H1 (cell line): ENCODE measurements around the gene RAD51B. TPM values are rescaled to one million over a fixed set of nuclear protein-coding genes. Genes with fewer than 3 reads are reported as not detected.

Experiments
- CTCF ChIA-PET: fragments of 300-600 bp; sonication (Branson Sonifier 250); formaldehyde crosslinking; loops from one replicate; lab custom pipeline; 2021; ENCODE audit not compliant: partially characterized antibody; lab: Charles Lee
- POLR2A ChIA-PET: fragments of 300-600 bp; sonication (Branson Sonifier 250); formaldehyde crosslinking; loops from one replicate; lab custom pipeline; 2021; ENCODE audit warnings: inconsistent platforms; ENCODE audit not compliant: partially characterized antibody; lab: Charles Lee
- DNase-seq, 2 experiments: peaks; one replicate each; pipeline versions ENCODE4 v3.0.0 to v3.0.0-alpha.2; 2010 to 2022; ENCODE audit warnings: low spot score in 2 of 2, low read depth in 1 of 2, mixed read lengths in 1 of 2
- FAIRE-seq: peaks from 2 replicates; lab custom pipeline; 2011; peaks lifted over from hg19 to GRCh38; lab: Jason Lieb, UNC
- H2AFZ ChIP-seq: 2 replicates; pipeline ENCODE4 v1.8.1; 2012; ENCODE audit warnings: low read length, inconsistent platforms
- H2AK5ac ChIP-seq: 2 replicates; pipeline ENCODE4 v1.6.1; 2013; ENCODE audit warnings: low read depth, low read length
- H2BK120ac ChIP-seq: replicated peaks from 2 replicates; pipeline ENCODE3; 2013; ENCODE audit warnings: low read depth, low read length, inconsistent platforms
- H2BK12ac ChIP-seq: 2 replicates; pipeline ENCODE4 v1.6.1; 2013; ENCODE audit warnings: low read depth, low read length
- H2BK15ac ChIP-seq: 2 replicates; pipeline ENCODE4 v1.6.1; 2013; ENCODE audit warnings: low read length
- H2BK20ac ChIP-seq: 2 replicates; pipeline ENCODE4 v1.6.1; 2013; ENCODE audit warnings: low read length
- H2BK5ac ChIP-seq: 2 replicates; pipeline ENCODE4 v1.6.1; 2013; ENCODE audit warnings: low read depth, low read length
- H3K14ac ChIP-seq: 2 replicates; pipeline ENCODE4 v1.6.1; 2013; ENCODE audit warnings: inconsistent platforms; ENCODE audit not compliant: insufficient read length
- H3K18ac ChIP-seq: 2 replicates; pipeline ENCODE4 v1.6.1; 2013; ENCODE audit warnings: low read length; ENCODE audit errors: extremely low read depth
- H3K23ac ChIP-seq: 2 replicates; pipeline ENCODE4 v1.6.1; 2013; ENCODE audit warnings: inconsistent platforms; ENCODE audit not compliant: insufficient read length
- H3K23me2 ChIP-seq: 2 replicates; pipeline ENCODE4 v1.6.1; 2013; ENCODE audit warnings: low read depth, low read length
- H3K27ac ChIP-seq: 2 replicates; pipeline ENCODE4 v1.6.1; 2011; ENCODE audit warnings: low read depth, low read length, inconsistent platforms
- H3K27me3 ChIP-seq, 4 experiments: replicated peaks in 1 of 4; 1 replicate in 1 of 4; 2 replicates in 3 of 4; pipeline versions ENCODE4 v1.6.1 to v1.8.1; 2011 to 2013; ENCODE audit warnings: low read length in 3 of 4, mild to moderate bottlenecking in 3 of 4, inconsistent platforms in 2 of 4, mixed read lengths in 2 of 4, moderate library complexity in 1 of 4; ENCODE audit not compliant: control insufficient read depth in 3 of 4, insufficient read depth in 3 of 4; ENCODE audit errors: extremely low read depth in 1 of 4
- H3K36me3 ChIP-seq, 4 experiments: 2 replicates each; pipeline versions ENCODE4 v1.6.1 to v1.8.1; 2011 to 2013; ENCODE audit warnings: mild to moderate bottlenecking in 4 of 4, low read length in 3 of 4, moderate library complexity in 2 of 4, control low read depth in 1 of 4, inconsistent platforms in 1 of 4; ENCODE audit not compliant: insufficient read depth in 4 of 4, control insufficient read depth in 2 of 4
- H3K4ac ChIP-seq: replicated peaks from 2 replicates; pipeline ENCODE3; 2013; ENCODE audit warnings: low read length, low read depth, mixed read lengths, inconsistent platforms; ENCODE audit not compliant: insufficient read length
- H3K4me1 ChIP-seq, 4 experiments: replicated peaks in 1 of 4; 1 replicate in 1 of 4; 2 replicates in 3 of 4; pipeline versions ENCODE4 v1.6.1 to v1.8.1; 2011 to 2013; ENCODE audit warnings: low read length in 3 of 4, inconsistent platforms in 2 of 4, mixed read lengths in 1 of 4; ENCODE audit not compliant: insufficient read depth in 4 of 4, control insufficient read depth in 3 of 4
- H3K4me2 ChIP-seq, 2 experiments: 2 replicates each; pipeline versions ENCODE4 v1.6.1 to v1.8.1; 2011 to 2013; ENCODE audit warnings: low read depth in 2 of 2, low read length in 2 of 2, control low read depth in 1 of 2, inconsistent platforms in 1 of 2, mild to moderate bottlenecking in 1 of 2; ENCODE audit not compliant: insufficient read depth in 1 of 2
- H3K4me3 ChIP-seq, 4 experiments: fragments of 200-600, 300-600 bp in 1 of 4; sonication (generic), shearing (Covaris generic), sonication (Bioruptor Twin) in 1 of 4; 2 replicates each; pipeline versions ENCODE4 v1.5.1 to v1.8.1; 2011 to 2016; ENCODE audit warnings: low read length in 4 of 4, low read depth in 3 of 4, control low read depth in 2 of 4, inconsistent platforms in 2 of 4, mild to moderate bottlenecking in 2 of 4, mixed read lengths in 1 of 4, moderate library complexity in 1 of 4; ENCODE audit not compliant: insufficient read depth in 2 of 4; ENCODE audit errors: extremely low read depth in 1 of 4
- H3K56ac ChIP-seq: replicated peaks from 2 replicates; pipeline ENCODE3; 2013; ENCODE audit warnings: low read depth, mild to moderate bottlenecking, mixed read lengths, low read length, inconsistent platforms; ENCODE audit not compliant: insufficient read length
- H3K79me1 ChIP-seq: 2 replicates; pipeline ENCODE4 v1.6.1; 2013; ENCODE audit warnings: low read depth, low read length, control low read depth
- H3K79me2 ChIP-seq, 2 experiments: 2 replicates each; pipeline versions ENCODE4 v1.6.1 to v1.8.1; 2012 to 2013; ENCODE audit warnings: low read length in 2 of 2, mild to moderate bottlenecking in 2 of 2, inconsistent platforms in 1 of 2; ENCODE audit not compliant: insufficient read depth in 2 of 2, control insufficient read depth in 1 of 2
- H3K9ac ChIP-seq, 4 experiments: replicated peaks in 1 of 4; 1 replicate in 1 of 4; 2 replicates in 3 of 4; pipeline versions ENCODE4 v1.6.1 to v1.8.1; 2011 to 2013; ENCODE audit warnings: low read depth in 3 of 4, low read length in 3 of 4, control low read depth in 2 of 4, mild to moderate bottlenecking in 2 of 4, moderate library complexity in 2 of 4, inconsistent platforms in 1 of 4; ENCODE audit errors: extremely low read depth in 1 of 4
- H3K9me3 ChIP-seq, 2 experiments: 2 replicates each; pipeline versions ENCODE4 v1.6.1 to v1.8.1; 2012 to 2013; ENCODE audit warnings: mild to moderate bottlenecking in 2 of 2, moderate library complexity in 2 of 2, control low read depth in 1 of 2, inconsistent platforms in 1 of 2, low read depth in 1 of 2, low read length in 1 of 2, mixed read lengths in 1 of 2; ENCODE audit not compliant: insufficient read depth in 2 of 2
- H4K20me1 ChIP-seq, 2 experiments: replicated peaks in 1 of 2; 2 replicates each; pipeline versions ENCODE3 to v1.8.1; 2011 to 2013; ENCODE audit warnings: inconsistent platforms in 2 of 2, low read length in 2 of 2, mild to moderate bottlenecking in 1 of 2; ENCODE audit not compliant: insufficient read depth in 2 of 2, control insufficient read depth in 1 of 2
- H4K5ac ChIP-seq: 2 replicates; pipeline ENCODE4 v1.6.1; 2013; ENCODE audit warnings: low read length, low read depth, mixed read lengths, inconsistent platforms; ENCODE audit not compliant: insufficient read length
- H4K8ac ChIP-seq: 2 replicates; pipeline ENCODE4 v1.8.0; 2013; ENCODE audit warnings: mild to moderate bottlenecking, moderate library complexity, low read length, inconsistent platforms; ENCODE audit not compliant: insufficient read depth; ENCODE audit errors: extremely low read depth
- H4K91ac ChIP-seq: replicated peaks from 2 replicates; pipeline ENCODE3; 2013; ENCODE audit warnings: low read length, mixed read lengths, inconsistent platforms; ENCODE audit not compliant: insufficient read length
- CHD1 ChIP-seq: IDR thresholded peaks from 2 replicates; pipeline ENCODE4 v1.6.1; 2012; ENCODE audit warnings: low read depth, low read length, improper control_type of control experiment
- CTBP2 ChIP-seq: IDR thresholded peaks from 2 replicates; pipeline ENCODE4 v1.7.0; 2011; ENCODE audit warnings: borderline replicate concordance, mild to moderate bottlenecking, moderate library complexity, mixed read lengths, low read length; ENCODE audit not compliant: insufficient read depth, insufficient read length
- GABPA ChIP-seq: IDR thresholded peaks from 2 replicates; pipeline ENCODE4 v1.6.1; 2011; ENCODE audit warnings: mild to moderate bottlenecking, low read length, moderate library complexity, borderline replicate concordance; ENCODE audit not compliant: insufficient read depth
- JUN ChIP-seq: IDR thresholded peaks from 2 replicates; pipeline ENCODE4 v1.6.1; 2011; ENCODE audit warnings: low read depth, mild to moderate bottlenecking, improper control_type of control experiment, low read length
- KDM4A ChIP-seq: IDR thresholded peaks from one replicate; pipeline ENCODE4 v1.7.1; 2012; ENCODE audit warnings: low read depth, mild to moderate bottlenecking, moderate library complexity, low read length, inconsistent platforms; ENCODE audit not compliant: severe bottlenecking
- POLR2AphosphoS5 ChIP-seq: IDR thresholded peaks from 2 replicates; pipeline ENCODE4 v1.6.1; 2011; ENCODE audit warnings: low read depth, low read length
- RBBP5 ChIP-seq: IDR thresholded peaks from 2 replicates; pipeline ENCODE4 v1.7.1; 2012; ENCODE audit warnings: low read depth, mild to moderate bottlenecking, inconsistent platforms, low read length, moderate library complexity, borderline replicate concordance
- RFX5 ChIP-seq: IDR thresholded peaks from 2 replicates; pipeline ENCODE4 v1.6.1; 2011; ENCODE audit warnings: low read depth, low read length, improper control_type of control experiment, borderline replicate concordance
- SIX5 ChIP-seq: IDR thresholded peaks from 2 replicates; pipeline ENCODE4 v1.6.1; 2011; ENCODE audit warnings: mild to moderate bottlenecking, low read depth, low read length
- SRF ChIP-seq: IDR thresholded peaks from 2 replicates; pipeline ENCODE4 v1.6.1; 2011; ENCODE audit warnings: mild to moderate bottlenecking, low read depth, low read length, moderate library complexity
- TAF1 ChIP-seq: IDR thresholded peaks from 2 replicates; pipeline ENCODE4 v1.6.1; 2011; ENCODE audit warnings: mild to moderate bottlenecking, low read depth, low read length
- TAF7 ChIP-seq: optimal IDR thresholded peaks from 2 replicates; pipeline ENCODE3; 2011; ENCODE audit warnings: low read depth, mild to moderate bottlenecking, inconsistent platforms, low read length, moderate library complexity, borderline replicate concordance
- TCF12 ChIP-seq: IDR thresholded peaks from 2 replicates; pipeline ENCODE4 v1.6.1; 2011; ENCODE audit warnings: low read depth, mild to moderate bottlenecking, low read length
- WGBS, 2 experiments: shearing (Covaris generic) in 1 of 2; methylation state at CpG; one replicate each; pipeline versions ENCODE4 v1.1.6 to v1.1.7; 2013 to 2015; ENCODE audit warnings: low lambda C conversion rate in 2 of 2, mixed read lengths in 2 of 2, inconsistent platforms in 1 of 2, low coverage in 1 of 2, missing lambda C conversion rate in 1 of 2; ENCODE audit not compliant: insufficient replicate concordance in 2 of 2, insufficient coverage in 1 of 2, insufficient read length in 1 of 2; ENCODE audit errors: extremely low coverage in 1 of 2, missing lambda C conversion rate in 1 of 2; 5-methylcytosine and 5-hydroxymethylcytosine counted together
- polyA plus RNA-seq, 7 experiments: library from polyadenylated mRNA; depleted of rRNA in 3 of 7; stranded (reverse) in 5 of 7; unstranded in 2 of 7; fragments of >200 nt in 5 of 7; fragments of 200-250 nt in 2 of 7; gene quantifications; 1 replicate in 5 of 7; 2 replicates in 1 of 7; 4 replicates in 1 of 7; pipeline versions ENCODE4 v1.2.1 to v1.2.3, GENCODE V29; 2011 to 2013; ENCODE audit warnings: missing spikeins in 2 of 7, mixed read lengths in 2 of 7
- total RNA-seq: library from RNA; stranded (reverse); fragmentation: NEBNext Ultra II Directional; extraction: Animal tissue kit (Norgen Biotek cat#: 25700); gene quantifications from 2 replicates; pipeline ENCODE4 v1.2.1, GENCODE V29; 2021

The RAD51B gene
- total and polyA plus RNA-seq, 2 of the 8 experiments (the other 6 are each of a cell fraction or from before 2014, with no cell fraction given) = 3.9 to 14.9 TPM

GRCh38 chr14:68701001-68701741 lies 881.6 kb downstream of the RAD51B start:
- Histone ChIP-seq H4K91ac (no peak overlapping the region), H2BK12ac (no peak overlapping the region), H3K9me3 (no peaks in the 10 kb centered on the region), H3K56ac (no peak overlapping the region), H3K23me2 (no peaks in the 10 kb centered on the region), H3K79me2 (no peaks in the 10 kb centered on the region), H2BK5ac (no peak overlapping the region), H2BK120ac (no peak overlapping the region), H2AK5ac (no peak overlapping the region), H3K14ac (no peak overlapping the region), H3K27ac (no peak overlapping the region), H3K79me1 (no peaks in the 10 kb centered on the region), H3K9ac (no peak overlapping the region), H3K4me1 (0 out of 7 replicates have a peak, but pooled peaks cover 0 to 3% (median 1%) of the 10 kb centered on the region in 4 experiments), H3K4ac (no peak overlapping the region), H3K27me3 (no peaks in the 10 kb centered on the region), H2BK20ac (no peak overlapping the region), H3K18ac (no peak overlapping the region), H3K23ac (no peak overlapping the region), H4K5ac (no peak overlapping the region), H4K8ac (no peak overlapping the region), H2AFZ (no peak overlapping the region), H2BK15ac (no peak overlapping the region), H4K20me1 (no peaks in the 10 kb centered on the region), H3K4me2 (no peak overlapping the region), H3K4me3 (no peak overlapping the region), H3K36me3 (no peaks in the 10 kb centered on the region)
- POLR2A ChIA-PET = interaction anchor here (3.0 kb wide), 1 partner anchor 92 kb away, joined by 11 read pairs; the partner anchor contains the start of gene ZFP36L1
- FAIRE-seq (no peak), DNase-seq (no peak)
- CTCF ChIA-PET = interaction anchor here (1.5 kb wide), 1 partner anchor 117 kb away, joined by 3 read pairs; no protein-coding TSS in a partner anchor
- WGBS, 2 experiments = 95% methylated on average over 6 of the region's 6 CpGs; no CpG with 5 or more reads in 1 of the 2 experiments
- no peak for TF ChIP-seq CHD1
- no peak for TF ChIP-seq CTBP2
- no peak for TF ChIP-seq SRF
- no peak for TF ChIP-seq SIX5
- no peak for TF ChIP-seq RBBP5
- no peak for TF ChIP-seq JUN
- no peak for TF ChIP-seq TCF12
- no peak for TF ChIP-seq TAF7
- TF ChIP-seq POLR2AphosphoS5 = no peak
- TF ChIP-seq TAF1 = no peak
- no peak for TF ChIP-seq RFX5
- no peak for TF ChIP-seq KDM4A
- no peak for TF ChIP-seq GABPA
